ENCODE measurements around the gene ARFIP1.

ARFIP1 gene

GRCh38 chr4:152961014-152961772 lies 181.4 kb downstream of the ARFIP1 start:
- no peak for DNase-seq (ENCODE audit: low read depth in 2 of 2)

- no peak for DNase-seq (ENCODE audit: low read depth in 2 of 2)
Measured at GRCh38 chr4:152961773-152962115, 182.0 kb downstream of the ARFIP1 start.

Data from stimulated activated CD8-positive, alpha-beta memory T cell treated with anti-CD3 and anti-CD28 coated beads, Interleukin-15, amount 100 ng/mL, for 4 hours (primary cell).